Panc1 (cell line): ENCODE measurements around the gene IL17REL. TPM values are rescaled to one million over a fixed set of nuclear protein-coding genes. Genes with fewer than 3 reads are reported as not detected.

Experiments
- ATAC-seq: fragments of 200-7000 bp; cut with Tn5 transposase; 2 replicates; pipeline ENCODE4 v1.9.1; 2020; ENCODE audit warnings: mild to moderate bottlenecking, moderate library complexity
- BruUV-seq: library from RNA; stranded (reverse); fragments of 400-500 nt; replicated peaks from 2 replicates; lab custom pipeline; 2021; lab: Mats Ljungman, UMichigan
- CTCF ChIA-PET: fragments of 300-600 bp; sonication (Branson Sonifier 250); formaldehyde crosslinking; loops from one replicate; lab custom pipeline; 2022; ENCODE audit warnings: antibody characterized with exemption; lab: Charles Lee
- POLR2A ChIA-PET: fragments of 300-600 bp; sonication (Branson Sonifier 250); formaldehyde crosslinking; loops from one replicate; lab custom pipeline; 2022; ENCODE audit warnings: antibody characterized with exemption; lab: Charles Lee
- DNase-seq: peaks from one replicate; pipeline ENCODE4 v3.0.0-alpha.2; 2010; ENCODE audit warnings: low read depth, low spot score
- H3K27ac ChIP-seq: 2 replicates; pipeline ENCODE4 v1.5.1; 2011; ENCODE audit warnings: mild to moderate bottlenecking, low read length, inconsistent platforms
- H3K27me3 ChIP-seq: fragments of 200-500 bp; sonication (Bioruptor generic); 2 replicates; pipeline ENCODE4 v1.6.0; 2014; ENCODE audit warnings: low read length, inconsistent platforms; ENCODE audit not compliant: control insufficient read depth, insufficient read depth
- H3K36me3 ChIP-seq: fragments of 200-500 bp; sonication (Bioruptor generic); 2 replicates; pipeline ENCODE4 v1.5.1; 2014; ENCODE audit warnings: inconsistent platforms, mild to moderate bottlenecking, low read length, moderate library complexity; ENCODE audit not compliant: control insufficient read depth, insufficient read depth
- H3K4me1 ChIP-seq: 2 replicates; pipeline ENCODE4 v1.5.1; 2011; ENCODE audit warnings: inconsistent platforms, mild to moderate bottlenecking, low read length, moderate library complexity; ENCODE audit not compliant: control insufficient read depth, insufficient read depth
- H3K4me3 ChIP-seq, 2 experiments: 2 replicates each; pipeline ENCODE4 v1.5.1; 2011 to 2012; ENCODE audit warnings: low read depth in 2 of 2, low read length in 2 of 2, mild to moderate bottlenecking in 2 of 2, inconsistent platforms in 1 of 2, moderate library complexity in 1 of 2
- H3K9me3 ChIP-seq: fragments of 200-500 bp; sonication (Bioruptor generic); 2 replicates; pipeline ENCODE4 v1.5.1; 2014; ENCODE audit warnings: low read depth, mild to moderate bottlenecking, inconsistent platforms, low read length, moderate library complexity; ENCODE audit not compliant: control insufficient read depth, insufficient read depth
- CTCF ChIP-seq: fragments of 450-650 bp; IDR thresholded peaks from 2 replicates; pipeline ENCODE4 v1.5.1; 2017; ENCODE audit warnings: mild to moderate bottlenecking
- POLR2AphosphoS5 ChIP-seq: IDR thresholded peaks from 2 replicates; pipeline ENCODE4 v1.6.1; 2012; ENCODE audit warnings: mild to moderate bottlenecking, low read depth, low read length, moderate library complexity
- REST ChIP-seq, 2 experiments: IDR thresholded peaks; 2 replicates each; pipeline ENCODE4 v1.6.1; 2011 to 2012; ENCODE audit warnings: low read depth in 2 of 2, control low read depth in 1 of 2, low read length in 1 of 2, mild to moderate bottlenecking in 1 of 2, moderate library complexity in 1 of 2; ENCODE audit not compliant: insufficient read depth in 1 of 2
- SIN3A ChIP-seq: IDR thresholded peaks from 2 replicates; pipeline ENCODE4 v1.6.1; 2012; ENCODE audit warnings: low read depth, mild to moderate bottlenecking, low read length, moderate library complexity, borderline replicate concordance; ENCODE audit not compliant: insufficient read depth
- TCF7L2 ChIP-seq: IDR thresholded peaks from 2 replicates; pipeline ENCODE4 v1.6.1; 2011; ENCODE audit warnings: mild to moderate bottlenecking, low read depth, low read length, inconsistent platforms
- in situ Hi-C: cut with HindIII; loops from 2 replicates; pipeline ENCODE4 v1.10.0; 2016; ENCODE audit warnings: low sequenced_read_pairs, low pct_unique_long_range_greater_than_20kb
- intact Hi-C: fragments of 100-400 bp; cut with micrococcal nuclease; formaldehyde crosslinking; loops from one replicate; pipeline ENCODE4 v1.10.0; 2022; ENCODE audit not compliant: unreplicated experiment
- total RNA-seq: library from RNA; stranded (reverse); gene quantifications from one replicate; pipeline ENCODE4 v1.2.1, GENCODE V29; 2021; ENCODE audit not compliant: unreplicated experiment

IL17REL gene
- total RNA-seq, 1 experiment from 2014 or later = 0.82 TPM

GRCh38 chr22:50025993-50026392 is 13.4 kb upstream of the IL17REL start:
- TF ChIP-seq CTCF = no peak
- TF ChIP-seq SIN3A = no peak
- no peak for TF ChIP-seq POLR2AphosphoS5
- TF ChIP-seq TCF7L2 = no peak
- no peak for TF ChIP-seq REST (IDR thresholded peaks at IDR 0.05; ENCODE audit: insufficient read depth in 1 of 2, low read depth in 2 of 2, low read length in 1 of 2)
- ChIA-PET CTCF (no interaction called here), POLR2A (no interaction called here)
- H3K27me3 ChIP-seq = no peaks in the 10 kb centered on the region
- BruUV-seq = no TSS peak
- no peaks in the 10 kb centered on the region for H3K9me3 ChIP-seq
- ATAC-seq (no peak), DNase-seq (no peak)
- in situ Hi-C loops (no loop called here), intact Hi-C loops (loop anchor here (5.0 kb wide), 2 partner anchors 34 to 99 kb away; no protein-coding TSS in a partner anchor)
- no peaks in the 10 kb centered on the region for H3K36me3 ChIP-seq
- no peak overlapping the region for H3K27ac ChIP-seq
- H3K4me1 ChIP-seq = peaks cover 9% of the 10 kb centered on the region
- H3K4me3 ChIP-seq = no peak overlapping the region

GRCh38 chr22:50022171-50022819 is 9.7 kb upstream of the IL17REL start:
- Histone ChIP-seq H3K36me3 (no peaks in the 10 kb centered on the region), H3K4me1 (no peaks in the 10 kb centered on the region; the same call in 1 of the 2 replicates), H3K27me3 (no peaks in the 10 kb centered on the region), H3K4me3 (no peak overlapping the region), H3K9me3 (no peaks in the 10 kb centered on the region), H3K27ac (no peak overlapping the region)
- TF ChIP-seq SIN3A (no peak), CTCF (no peak), REST (IDR thresholded peaks at IDR 0.05; ENCODE audit: insufficient read depth in 1 of 2, low read depth in 2 of 2, low read length in 1 of 2) (no peak), TCF7L2 (no peak), POLR2AphosphoS5 (no peak)
- no peak for ATAC-seq
- in situ Hi-C loops = no loop called here
- BruUV-seq = no TSS peak
- ChIA-PET POLR2A (no interaction called here), CTCF (no interaction called here)
- intact Hi-C loops = no loop called here
- DNase-seq = no peak
